ENCODE measurements around the gene HSFX2.
"Not testable (repeated sequence)": the region's sequence is repeated elsewhere in the genome, so short reads cannot be mapped to it uniquely, and the experiment has no call there.

The HSFX2 gene

DNA sequence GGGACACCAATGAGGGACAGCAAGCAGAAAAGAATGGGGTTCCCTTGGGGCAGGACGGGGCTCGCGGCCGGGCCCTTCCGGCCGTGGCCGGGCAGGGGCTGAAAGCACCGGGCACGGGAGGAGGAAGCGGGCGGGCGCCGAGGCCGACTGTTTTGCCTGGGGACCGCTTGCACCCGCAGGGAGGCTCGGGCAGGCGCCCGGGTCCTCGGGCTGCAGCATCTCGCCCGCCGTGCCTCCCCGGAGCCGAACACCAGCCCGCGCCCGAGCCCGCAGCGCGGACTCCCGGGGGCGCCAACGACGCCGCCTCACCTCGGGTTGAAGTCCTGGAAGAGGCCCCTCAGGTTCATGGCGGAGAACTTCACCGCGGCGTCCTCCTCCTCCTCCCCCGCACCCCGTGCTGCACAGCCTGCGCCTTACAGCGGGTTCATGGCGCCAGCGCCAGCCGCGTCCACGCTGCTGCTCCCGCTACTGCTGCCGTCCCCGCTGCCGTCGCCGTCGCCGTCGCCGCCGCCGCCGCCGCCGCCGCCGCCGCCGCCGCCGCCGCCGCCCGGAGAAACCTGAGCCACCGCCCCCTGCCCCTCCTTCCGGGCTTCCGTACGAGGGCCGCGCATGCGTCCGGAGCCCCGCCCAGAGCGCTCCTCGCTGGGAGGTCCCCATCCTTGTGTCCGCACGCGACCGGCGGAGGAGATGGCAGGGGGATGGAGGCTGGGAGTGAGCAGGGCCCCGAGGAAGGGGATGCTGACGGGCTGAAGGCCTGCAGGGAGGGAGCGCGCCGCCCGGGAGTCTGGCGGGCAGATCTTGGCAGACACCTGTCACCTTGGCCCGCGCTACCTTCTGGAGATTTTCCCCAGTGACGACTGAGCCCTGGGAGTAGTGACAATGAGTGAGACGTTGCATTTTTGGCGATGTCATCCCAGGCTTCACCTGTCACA lies 36.4 kb upstream of the HSFX2 start, which contains the start of gene TMEM185A:
TSS of gene TMEM185A (minus strand) at position 559 of the 932 bp plus-strand sequence. CDS start at position 347, 212 bp downstream.
- in situ Hi-C loops (cut with MboI; ENCODE audit: low pct_unique_long_range_greater_than_20kb, low sequenced_read_pairs, unreplicated experiment), result no loop called here
- TF ChIP-seq CTCF (IDR thresholded peaks at IDR 0.05; ENCODE audit: extremely low read depth, insufficient read depth, missing control alignments), result no peak
- peak; percentile 81 for DNase-seq (ENCODE audit: low spot score)

GRCh38 chrX:149630681-149631233 lies 35.6 kb upstream of the HSFX2 start:
- in situ Hi-C loops (cut with MboI; ENCODE audit: low pct_unique_long_range_greater_than_20kb, low sequenced_read_pairs, unreplicated experiment), result no loop called here
- TF ChIP-seq CTCF (IDR thresholded peaks at IDR 0.05; ENCODE audit: extremely low read depth, insufficient read depth, missing control alignments), result no peak
- no peak for DNase-seq (ENCODE audit: low spot score)

DNA sequence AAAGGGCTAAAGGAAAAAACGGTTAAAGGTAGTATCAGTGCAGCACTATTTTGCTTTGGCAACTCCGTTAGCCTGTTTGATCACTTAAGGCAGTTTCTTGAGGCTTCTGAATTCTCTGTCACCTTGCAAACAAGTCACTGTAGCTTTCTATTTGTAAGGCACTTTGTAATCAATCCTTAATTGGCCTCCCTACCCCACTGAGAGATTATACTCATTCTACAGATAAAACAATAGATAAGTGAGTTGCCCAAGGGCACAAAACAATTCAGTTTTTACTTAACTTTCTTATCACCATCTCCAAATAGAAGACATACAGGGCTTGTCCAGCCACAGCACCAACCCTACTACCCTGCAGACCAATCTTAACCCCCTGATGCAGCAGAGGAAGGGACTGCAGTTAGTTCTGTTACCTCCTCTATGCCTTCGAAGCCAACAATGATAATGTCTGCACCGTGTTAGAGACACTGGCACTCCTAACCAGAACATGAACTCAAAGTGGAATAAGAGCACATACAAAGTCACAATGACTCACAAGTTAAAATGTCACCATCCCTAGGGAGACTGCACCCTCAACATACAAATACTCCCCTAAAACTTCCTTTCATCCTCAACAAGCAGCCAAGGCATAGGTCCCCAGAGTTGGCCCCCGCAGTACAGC lies 34.7 kb upstream of the HSFX2 start:
- TF ChIP-seq CTCF (IDR thresholded peaks at IDR 0.05; ENCODE audit: extremely low read depth, insufficient read depth, missing control alignments), result no peak
- no peak for DNase-seq (ENCODE audit: low spot score)
- in situ Hi-C loops (cut with MboI; ENCODE audit: low pct_unique_long_range_greater_than_20kb, low sequenced_read_pairs, unreplicated experiment), result no loop called here

GRCh38 chrX:149628768-149629167 lies 33.7 kb upstream of the HSFX2 start:
- no peak for DNase-seq (ENCODE audit: low spot score)
- in situ Hi-C loops (cut with MboI; ENCODE audit: low pct_unique_long_range_greater_than_20kb, low sequenced_read_pairs, unreplicated experiment), result no loop called here
- no peak for TF ChIP-seq CTCF (IDR thresholded peaks at IDR 0.05; ENCODE audit: extremely low read depth, insufficient read depth, missing control alignments)

- DNase-seq (ENCODE audit: low spot score), result no peak
- in situ Hi-C loops (cut with MboI; ENCODE audit: low pct_unique_long_range_greater_than_20kb, low sequenced_read_pairs, unreplicated experiment), result no loop called here
- TF ChIP-seq CTCF (IDR thresholded peaks at IDR 0.05; ENCODE audit: extremely low read depth, insufficient read depth, missing control alignments), result no peak
These were observed 33.2 kb upstream of the HSFX2 start for GRCh38 chrX:149628280-149628679.

GRCh38 chrX:149626829-149627228 lies 31.7 kb upstream of the HSFX2 start:
- DNase-seq (ENCODE audit: low spot score); in situ Hi-C loops (cut with MboI; ENCODE audit: low pct_unique_long_range_greater_than_20kb, low sequenced_read_pairs, unreplicated experiment): not testable (repeated sequence)

- in situ Hi-C loops (cut with MboI; ENCODE audit: low pct_unique_long_range_greater_than_20kb, low sequenced_read_pairs, unreplicated experiment), result not testable (repeated sequence)
These were observed 24.5 kb upstream of the HSFX2 start for GRCh38 chrX:149619662-149620061.

More at GRCh38 chrX:149619662-149620061, 24.5 kb upstream of the HSFX2 start:
- DNase-seq (ENCODE audit: low spot score), result not testable (repeated sequence)

All from GM13977 (cell line).